ENCODE measurements around the gene PYGO1. TPM values are rescaled to one million over a fixed set of nuclear protein-coding genes. Genes with fewer than 3 reads are reported as not detected.
"Not testable (repeated sequence)": the region's sequence is repeated elsewhere in the genome, so short reads cannot be mapped to it uniquely, and the experiment has no call there.

The PYGO1 gene
- polyA plus RNA-seq, 4 donors: 12.3 to 18.1 (median 17.7) TPM

DNA sequence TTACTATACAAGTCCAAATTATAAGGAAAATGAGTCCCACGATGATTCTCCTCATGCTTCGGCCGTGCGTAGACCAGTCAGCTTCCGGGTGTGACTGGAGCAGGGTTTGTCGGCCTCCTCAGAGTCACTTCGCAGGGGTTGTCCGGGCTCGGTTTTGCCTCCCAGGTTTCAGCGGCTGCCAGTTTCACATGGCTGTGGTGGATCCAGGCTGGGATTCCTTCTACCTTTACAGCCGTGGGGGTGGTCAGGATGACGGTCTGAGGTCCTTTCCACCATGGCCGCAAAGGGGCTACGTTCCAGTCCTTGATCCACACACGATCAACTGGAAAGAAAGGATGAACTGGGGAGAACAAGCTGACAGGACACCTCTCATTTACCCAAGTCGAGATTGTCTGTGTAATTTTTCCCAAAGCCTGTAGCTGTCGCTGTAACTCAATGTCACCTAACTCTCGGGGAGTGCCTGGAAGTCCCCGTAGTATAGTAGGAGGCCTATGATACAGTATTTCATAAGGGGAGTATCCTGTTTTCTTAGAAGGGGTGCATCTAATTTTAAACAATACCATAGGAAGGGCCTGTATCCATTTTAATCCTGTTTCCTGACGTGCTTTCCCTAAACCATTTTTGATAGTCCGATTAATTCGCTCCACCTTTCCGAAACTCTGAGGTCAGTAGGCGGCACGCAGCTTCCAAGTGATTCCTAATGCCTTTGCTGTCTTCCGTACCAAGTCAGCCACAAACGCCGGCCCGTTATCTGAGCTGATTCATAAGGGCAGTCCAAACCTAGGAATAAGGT, 74.3 kb downstream of the PYGO1 start:
- DNase-seq (ENCODE audit: low read depth in 4 of 4, low spot score in 3 of 4): not testable (repeated sequence)

DNA sequence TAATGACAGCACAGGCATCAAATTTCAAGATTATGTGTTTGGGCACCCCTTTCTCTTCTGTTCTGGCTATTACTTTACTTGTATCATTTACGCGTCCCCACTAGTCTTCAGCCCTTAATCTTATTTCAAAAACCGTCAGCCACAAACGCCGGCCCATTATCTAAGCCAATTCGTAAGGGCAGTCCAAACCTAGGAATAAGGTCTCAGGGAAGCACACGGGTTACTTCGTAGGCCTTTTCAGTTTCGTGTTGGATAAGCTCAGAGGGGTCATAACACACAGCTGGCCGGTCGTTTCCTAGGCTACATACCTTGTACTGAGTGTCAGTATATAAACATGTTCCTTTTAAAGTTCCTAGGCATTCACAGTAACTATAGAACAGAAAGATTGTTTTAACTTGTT, 75.0 kb downstream of the PYGO1 start:
- no peak for DNase-seq (ENCODE audit: low read depth in 4 of 4, low spot score in 3 of 4)

DNA sequence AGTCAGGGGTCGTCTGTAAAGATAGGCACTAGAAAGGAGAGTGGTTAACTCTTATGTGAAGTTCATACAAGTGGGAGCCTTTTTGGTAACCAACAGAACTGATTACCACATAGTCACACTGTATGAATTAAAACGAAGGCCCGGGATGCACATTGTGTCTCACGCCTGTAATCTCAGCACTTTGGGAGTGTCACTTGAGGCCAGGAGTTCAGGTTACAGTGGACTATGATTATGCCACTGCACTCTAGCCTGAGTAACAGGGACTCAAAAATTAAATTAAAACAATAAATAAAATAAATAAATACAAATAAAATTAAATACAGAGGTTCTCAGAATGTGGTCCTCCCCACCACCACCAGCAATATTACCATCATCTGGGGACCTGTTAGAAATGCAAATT, 80.6 kb downstream of the PYGO1 start:
- no peak for DNase-seq (ENCODE audit: low read depth in 4 of 4, low spot score in 3 of 4)

DNA sequence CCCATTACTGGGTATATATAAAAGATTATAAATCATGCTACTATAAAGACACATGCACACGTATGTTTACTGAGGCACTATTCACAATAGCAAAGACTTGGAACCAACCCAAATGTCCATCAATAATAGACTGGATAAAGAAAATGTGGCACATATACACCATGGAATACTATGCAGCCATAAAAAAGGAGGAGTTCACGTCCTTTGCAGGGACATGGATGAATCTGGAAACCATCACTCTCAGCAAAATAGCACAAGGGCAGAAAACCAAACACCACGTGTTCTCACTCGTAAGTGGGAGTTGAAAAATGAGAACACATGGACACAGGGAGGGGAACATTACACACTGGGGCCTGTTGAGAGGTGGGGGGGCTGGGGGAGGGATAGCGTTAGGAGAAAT, 82.7 kb downstream of the PYGO1 start:
- not testable (repeated sequence) for DNase-seq (ENCODE audit: low read depth in 4 of 4, low spot score in 3 of 4)

DNA sequence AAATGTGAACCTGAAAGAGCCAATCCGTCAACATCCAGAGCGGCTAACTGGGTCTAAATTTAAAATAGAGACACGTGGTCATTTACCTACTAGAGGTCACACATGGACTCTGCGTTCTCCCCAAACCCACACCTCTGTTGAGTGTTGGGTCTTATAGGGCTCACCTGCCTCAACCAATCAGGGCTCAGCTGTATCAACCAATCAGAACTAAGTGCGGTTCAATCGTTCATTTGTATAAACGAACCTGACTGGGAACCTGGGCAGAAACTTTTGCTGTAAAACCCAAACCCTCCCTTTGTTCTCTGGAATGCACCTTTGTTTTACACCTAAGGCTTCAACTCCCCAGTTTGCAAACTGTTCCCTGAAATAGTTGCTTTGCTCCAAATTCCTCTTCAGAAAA, 89.0 kb downstream of the PYGO1 start:
- DNase-seq (ENCODE audit: low read depth in 4 of 4, low spot score in 3 of 4): no peak

DNA sequence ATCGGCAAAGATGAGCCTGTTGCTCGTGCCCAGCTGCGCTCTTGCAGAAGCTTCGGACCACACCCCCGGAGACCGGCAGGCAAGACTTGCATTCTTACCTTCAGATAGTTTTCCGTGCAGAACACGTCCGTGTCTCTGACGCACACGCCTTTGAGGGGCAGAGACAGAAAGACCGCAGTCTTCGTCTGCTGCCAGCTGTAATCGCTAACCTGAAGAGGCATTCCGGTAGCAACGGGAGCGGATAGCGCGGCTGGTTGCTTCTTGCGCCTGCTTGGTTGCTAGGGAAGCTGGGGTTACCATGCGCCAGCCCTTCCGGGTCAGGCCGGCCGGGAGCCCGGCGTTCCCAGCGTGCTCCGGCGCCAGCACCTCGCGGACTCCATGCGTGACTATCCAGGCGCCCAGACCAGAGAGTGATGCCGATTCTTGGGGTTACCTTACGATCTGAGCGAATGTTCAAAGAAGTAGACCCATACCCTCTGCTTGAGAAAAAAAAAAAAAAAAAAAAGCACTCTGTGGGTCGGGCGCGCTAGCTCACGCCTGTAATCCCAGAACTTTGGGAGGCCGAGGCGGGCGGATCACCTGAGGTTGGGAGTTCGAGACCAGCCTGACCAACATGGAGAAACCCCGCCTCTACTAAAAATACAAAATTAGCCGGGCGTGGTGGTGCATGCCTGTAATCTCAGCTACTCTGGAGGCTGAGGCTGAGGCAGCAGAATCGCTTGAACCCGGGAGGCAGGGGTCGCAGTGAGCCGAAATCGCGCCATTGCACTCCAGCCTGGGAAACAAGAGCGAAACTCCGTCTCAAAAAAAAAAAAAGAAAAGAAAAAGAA, 89.8 kb downstream of the PYGO1 start:
- DNase-seq (ENCODE audit: low read depth in 4 of 4, low spot score in 3 of 4): peak; percentile 63 to 74 (median 72)

DNA sequence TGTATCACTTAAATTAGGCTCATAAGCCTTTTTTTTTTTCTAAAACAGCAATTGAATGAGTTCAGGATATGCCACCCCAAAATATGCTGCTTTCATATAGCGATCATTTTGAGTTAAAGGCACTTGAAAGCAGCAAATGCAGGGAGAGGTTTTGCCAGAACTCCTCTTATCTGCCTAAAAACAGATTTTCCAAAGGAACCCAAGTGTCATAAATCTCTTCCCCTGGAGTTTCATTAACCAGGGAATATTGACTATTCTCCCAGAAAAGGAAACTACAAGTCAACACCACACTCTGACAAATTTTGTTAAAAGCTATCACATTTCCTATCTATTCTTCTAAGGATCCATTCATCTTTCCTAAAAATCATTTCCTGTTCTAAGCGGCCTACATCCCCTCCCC, 91.4 kb downstream of the PYGO1 start:
- DNase-seq (ENCODE audit: low read depth in 4 of 4, low spot score in 3 of 4): no peak

DNA sequence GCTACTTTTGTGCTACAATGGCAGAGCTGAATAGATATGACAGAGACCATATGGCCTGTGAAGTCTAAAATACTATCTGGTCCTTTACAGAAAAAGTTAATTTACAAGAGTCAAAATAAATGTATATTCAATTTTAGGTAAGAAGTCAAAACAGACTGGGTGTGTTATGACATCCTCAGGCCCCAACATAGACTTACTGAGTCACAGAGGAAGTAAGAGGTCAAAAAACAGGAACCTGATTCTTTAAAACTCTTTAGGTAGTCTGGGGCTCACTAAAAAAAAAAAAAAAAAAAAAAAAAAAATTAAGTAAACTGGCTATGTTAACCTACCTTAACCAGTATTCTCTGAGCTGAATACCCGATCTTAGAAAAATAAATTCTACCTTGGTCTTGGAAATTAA, 93.2 kb downstream of the PYGO1 start:
- no peak for DNase-seq (ENCODE audit: low read depth in 4 of 4, low spot score in 3 of 4)

DNA sequence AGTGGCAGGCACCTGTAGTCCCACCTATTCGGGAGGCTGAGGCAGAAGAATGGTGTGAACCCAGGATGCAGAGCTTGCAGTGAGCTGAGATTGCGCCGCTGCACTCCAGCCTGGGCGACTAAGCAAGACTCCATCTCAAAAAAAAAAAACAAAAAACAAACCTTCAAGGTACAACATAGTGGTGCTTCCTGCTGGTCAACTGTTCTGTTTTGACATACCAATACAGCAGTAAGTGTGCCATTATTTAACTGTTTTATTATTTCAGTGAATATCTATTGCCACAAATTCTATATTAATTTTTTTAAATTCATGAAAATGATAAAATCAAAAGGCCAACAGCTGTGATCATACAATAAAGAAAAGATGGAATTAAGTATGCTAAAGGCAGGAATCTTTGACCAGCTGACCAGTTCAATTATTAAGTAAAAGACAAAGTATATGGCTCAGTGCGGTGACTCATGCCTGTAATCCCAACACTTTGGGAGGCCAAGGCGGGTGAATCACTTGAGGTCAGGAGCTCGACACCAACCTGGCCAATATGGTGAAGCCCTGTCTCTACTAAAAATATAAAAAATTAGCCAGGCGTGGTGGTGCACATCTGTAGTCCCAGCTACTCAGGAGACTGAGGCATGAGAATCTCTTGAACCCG, 99.1 kb downstream of the PYGO1 start:
- not testable (repeated sequence) for DNase-seq (ENCODE audit: low read depth in 4 of 4, low spot score in 3 of 4)

Other genes with a start within 250 kb of the PYGO1 start
- gene CCPG1, start 180.0 kb downstream of the PYGO1 start, polyA plus RNA-seq (ENCODE audit: insufficient read length in 4 of 4): 10 to 100 TPM; 56.0 to 68.5 (median 63.1) TPM
- 1 to 10 TPM; 5.3 to 8.0 (median 7.5) TPM for gene PIERCE2, start 179.8 kb downstream of the PYGO1 start, polyA plus RNA-seq (ENCODE audit: insufficient read length in 4 of 4)
- gene DNAAF4, start 80.1 kb downstream of the PYGO1 start, polyA plus RNA-seq (ENCODE audit: insufficient read length in 4 of 4): 10 to 100 TPM in 2 of 4 donors, 1 to 10 TPM in 2; 8.5 to 13.8 (median 9.4) TPM
- gene PRTG, start 154.8 kb upstream of the PYGO1 start, polyA plus RNA-seq (ENCODE audit: insufficient read length in 4 of 4): 10 to 100 TPM; 11.0 to 14.2 (median 13.6) TPM